ENCODE data around the gene VAV2.

The VAV2 gene

GRCh38 chr9:133973111-133973790 is 18.9 kb downstream of the VAV2 start:
- TF ChIP-seq CTCF (IDR thresholded peaks at IDR 0.05; ENCODE audit: low read depth, low read length): no peak
- H3K4me3 ChIP-seq (ENCODE audit: low read depth, low read length): no peak overlapping the region

- no peak for TF ChIP-seq CTCF (IDR thresholded peaks at IDR 0.05; ENCODE audit: low read depth, low read length)
- no peak overlapping the region for H3K4me3 ChIP-seq (ENCODE audit: low read depth, low read length)
Measured at GRCh38 chr9:133971981-133972941, 19.9 kb downstream of the VAV2 start.

DNA sequence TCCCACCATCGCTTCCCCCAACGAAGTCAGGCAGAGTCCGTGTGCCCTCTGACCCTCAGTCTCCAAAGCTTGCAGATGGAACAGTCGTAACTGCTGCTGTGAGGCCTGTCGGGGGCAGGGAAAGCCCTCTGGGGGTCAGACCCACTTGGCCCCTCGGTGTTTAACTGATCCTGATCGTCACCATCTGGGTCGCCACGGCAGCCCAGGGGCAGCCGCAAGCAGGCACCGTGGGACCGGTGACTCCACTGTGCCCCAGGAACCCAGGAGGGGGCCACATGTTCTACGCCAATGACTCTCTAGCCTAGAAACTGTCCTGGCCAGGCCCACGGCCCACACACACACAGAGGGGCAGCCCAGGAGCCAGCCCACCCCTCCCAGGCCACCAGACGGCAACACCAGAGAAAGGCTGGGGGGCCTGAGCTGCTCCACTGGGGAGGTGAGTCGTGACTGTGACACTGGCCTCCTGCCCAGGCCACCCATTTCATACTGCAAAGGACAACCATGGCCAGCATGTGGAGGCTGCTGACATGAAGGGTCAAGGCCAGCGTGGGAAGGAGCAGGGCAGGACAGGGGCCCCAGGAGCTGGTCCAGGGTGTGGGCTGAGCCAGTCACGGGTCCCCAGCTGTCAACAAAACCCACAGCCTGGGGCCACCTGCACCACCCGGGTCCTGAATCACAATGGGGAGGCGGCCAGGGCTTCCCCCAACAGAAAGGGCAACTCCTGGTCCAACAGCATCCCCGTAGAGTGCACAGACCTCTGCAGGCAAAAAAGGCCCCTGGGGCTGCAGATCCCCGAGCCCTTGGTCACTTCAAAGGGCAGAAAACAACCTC is 20.8 kb downstream of the VAV2 start:
- TF ChIP-seq CTCF (IDR thresholded peaks at IDR 0.05; ENCODE audit: low read depth, low read length): no peak
- no peak overlapping the region for H3K4me3 ChIP-seq (ENCODE audit: low read depth, low read length)

DNA sequence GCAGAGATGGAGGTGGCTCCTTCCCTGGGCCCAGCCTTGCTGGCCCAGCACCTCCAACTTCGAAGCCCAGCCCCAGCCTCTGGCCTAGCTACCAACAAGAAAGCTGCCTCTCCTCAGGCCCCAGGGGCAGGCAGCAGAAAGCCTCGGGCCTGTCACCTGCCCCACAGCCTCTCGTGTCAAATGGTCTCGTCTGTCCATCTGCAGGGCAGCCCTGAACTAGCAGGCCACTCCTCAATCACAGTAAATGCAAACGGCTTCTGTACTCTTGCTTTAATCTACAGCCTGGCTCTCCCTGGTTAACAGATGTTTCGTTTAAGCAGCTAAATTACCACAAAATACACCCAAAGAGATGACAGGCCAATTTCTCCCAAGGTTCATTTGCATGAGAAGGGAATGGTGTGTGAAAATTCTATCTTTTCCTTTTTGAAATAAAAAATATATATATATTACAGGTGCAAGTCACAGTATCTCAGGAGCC is 21.5 kb downstream of the VAV2 start:
- no peak for TF ChIP-seq CTCF (IDR thresholded peaks at IDR 0.05; ENCODE audit: low read depth, low read length)
- H3K4me3 ChIP-seq (ENCODE audit: low read depth, low read length): no peak overlapping the region

- no peak overlapping the region for H3K4me3 ChIP-seq (ENCODE audit: low read depth, low read length)
- TF ChIP-seq CTCF (IDR thresholded peaks at IDR 0.05; ENCODE audit: low read depth, low read length): no peak
Measured at GRCh38 chr9:133969681-133970580, 22.2 kb downstream of the VAV2 start.

DNA sequence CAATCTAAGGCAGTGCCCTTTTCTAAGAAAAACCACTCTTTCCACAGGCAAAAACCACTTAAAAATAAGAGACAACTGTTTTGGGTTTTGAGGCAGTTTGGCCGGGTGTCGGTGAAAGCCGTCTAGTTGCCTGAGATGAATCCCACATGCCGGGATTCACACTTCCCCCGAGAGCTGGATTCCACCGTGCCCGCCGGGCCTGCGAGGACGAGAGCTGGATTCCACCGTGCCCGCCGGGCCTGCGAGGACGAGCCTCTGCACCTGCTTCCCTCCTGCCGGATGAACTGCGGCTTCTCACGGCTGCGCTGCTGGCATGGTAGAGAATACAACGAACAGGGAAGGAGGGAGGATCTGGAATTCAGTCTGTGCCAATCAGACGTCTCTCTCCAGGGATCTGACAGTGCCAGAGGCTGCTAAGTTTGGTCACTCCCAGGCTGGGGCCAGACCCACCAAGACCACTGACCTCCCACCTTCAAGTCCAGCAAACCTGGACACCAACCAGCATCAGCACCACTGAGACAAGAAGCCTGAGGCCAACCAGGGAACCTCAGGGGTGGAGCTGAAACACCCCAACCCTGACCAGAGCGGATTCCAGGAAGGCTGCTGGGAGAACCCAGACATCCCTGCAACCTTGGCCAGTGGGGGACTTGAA is 23.0 kb downstream of the VAV2 start:
- H3K4me3 ChIP-seq (ENCODE audit: low read depth, low read length): no peak overlapping the region
- TF ChIP-seq CTCF (IDR thresholded peaks at IDR 0.05; ENCODE audit: low read depth, low read length): no peak
